Measurements from ENCODE around the gene SBNO1.

SBNO1 gene

DNA sequence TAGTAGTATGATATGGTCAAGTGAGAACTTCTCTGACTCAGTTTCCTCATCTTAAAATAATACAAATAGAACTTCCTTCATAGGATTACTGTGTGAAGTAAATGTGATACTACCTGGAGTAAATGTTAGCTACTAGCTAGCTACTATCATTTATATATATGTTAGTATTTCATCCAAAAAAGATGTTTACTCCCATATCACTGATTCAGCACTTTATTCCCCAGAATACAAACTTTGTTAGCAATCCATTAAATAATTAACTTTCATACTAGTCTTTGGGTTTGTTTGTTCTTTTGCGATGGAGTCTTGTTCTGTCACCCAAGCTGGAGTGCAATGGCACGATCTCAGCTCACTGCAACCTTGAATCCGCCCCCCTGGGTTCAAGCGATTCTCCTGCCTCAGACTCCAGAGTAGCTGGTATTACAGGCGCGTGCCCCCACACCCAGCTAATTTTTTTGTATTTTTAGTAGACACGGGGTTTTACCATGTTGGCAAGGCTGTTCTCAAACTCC lies 8.4 kb downstream of the SBNO1 start:
- TF ChIP-seq, protein P1, sequence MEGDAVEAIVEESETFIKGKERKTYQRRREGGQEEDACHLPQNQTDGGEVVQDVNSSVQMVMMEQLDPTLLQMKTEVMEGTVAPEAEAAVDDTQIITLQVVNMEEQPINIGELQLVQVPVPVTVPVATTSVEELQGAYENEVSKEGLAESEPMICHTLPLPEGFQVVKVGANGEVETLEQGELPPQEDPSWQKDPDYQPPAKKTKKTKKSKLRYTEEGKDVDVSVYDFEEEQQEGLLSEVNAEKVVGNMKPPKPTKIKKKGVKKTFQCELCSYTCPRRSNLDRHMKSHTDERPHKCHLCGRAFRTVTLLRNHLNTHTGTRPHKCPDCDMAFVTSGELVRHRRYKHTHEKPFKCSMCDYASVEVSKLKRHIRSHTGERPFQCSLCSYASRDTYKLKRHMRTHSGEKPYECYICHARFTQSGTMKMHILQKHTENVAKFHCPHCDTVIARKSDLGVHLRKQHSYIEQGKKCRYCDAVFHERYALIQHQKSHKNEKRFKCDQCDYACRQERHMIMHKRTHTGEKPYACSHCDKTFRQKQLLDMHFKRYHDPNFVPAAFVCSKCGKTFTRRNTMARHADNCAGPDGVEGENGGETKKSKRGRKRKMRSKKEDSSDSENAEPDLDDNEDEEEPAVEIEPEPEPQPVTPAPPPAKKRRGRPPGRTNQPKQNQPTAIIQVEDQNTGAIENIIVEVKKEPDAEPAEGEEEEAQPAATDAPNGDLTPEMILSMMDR (IDR thresholded peaks at IDR 0.05; ENCODE audit: low read depth, low read length, poor library complexity, severe bottlenecking) = no peak
- TF ChIP-seq EZH2phosphoT487 (IDR thresholded peaks at IDR 0.05; ENCODE audit: borderline replicate concordance, low read length) = no peak
- peaks cover 17% of the 10 kb centered on the region for H4K20me1 ChIP-seq (ENCODE audit: control insufficient read depth, insufficient read depth, low read depth, low read length)
- H3K36me3 ChIP-seq (ENCODE audit: control insufficient read depth, low read length) = peaks cover 50% of the 10 kb centered on the region

DNA sequence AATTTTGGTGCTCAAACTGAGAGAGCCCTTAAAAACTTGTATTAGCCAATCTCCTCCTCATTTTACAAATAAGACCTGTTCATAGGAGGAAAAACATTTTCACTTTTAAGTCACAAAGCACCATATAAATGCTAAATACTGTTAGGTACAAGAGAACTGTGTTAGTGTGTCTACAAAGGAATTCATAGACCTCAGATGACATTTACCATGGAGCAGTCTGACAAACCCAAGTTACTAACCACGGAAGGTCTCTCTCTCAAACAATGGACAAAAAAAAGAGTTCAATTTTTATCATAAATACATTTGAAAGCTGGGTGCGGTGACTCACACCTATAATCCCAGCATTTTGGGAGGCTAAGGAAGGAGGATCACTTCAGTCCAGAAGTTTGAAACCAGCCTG lies 10.0 kb downstream of the SBNO1 start:
- peaks cover 21% of the 10 kb centered on the region for H4K20me1 ChIP-seq (ENCODE audit: control insufficient read depth, insufficient read depth, low read depth, low read length)
- H3K79me2 ChIP-seq (ENCODE audit: control insufficient read depth, low read length) = peaks cover 100% of the 10 kb centered on the region
- no peak overlapping the region for H3K4me2 ChIP-seq (ENCODE audit: low read length)
- no peak overlapping the region for H3K4me3 ChIP-seq (ENCODE audit: low read length)
- no peaks in the 10 kb centered on the region for H3K9me2 ChIP-seq (replicated peaks; ENCODE audit: control insufficient read depth, low read length)
- no peak overlapping the region for H3K27ac ChIP-seq (ENCODE audit: low read depth, low read length)
- H3K27me3 ChIP-seq (ENCODE audit: control insufficient read depth, low read length) = no peaks in the 10 kb centered on the region
- peaks cover 52% of the 10 kb centered on the region for H3K36me3 ChIP-seq (ENCODE audit: control insufficient read depth, low read length)
- H3F3A ChIP-seq (ENCODE audit: control insufficient read depth, insufficient read depth) = no peaks in the 10 kb centered on the region
- H3K4me1 ChIP-seq (ENCODE audit: control insufficient read depth, low read length) = peaks cover 4% of the 10 kb centered on the region; the same call in 1 of the 2 replicates
- H3K9me3 ChIP-seq (ENCODE audit: control insufficient read depth, insufficient read depth, low read length) = no peaks in the 10 kb centered on the region
- TF ChIP-seq, protein P1 (IDR thresholded peaks at IDR 0.05; ENCODE audit: low read depth, low read length, poor library complexity, severe bottlenecking) = no peak
- no peak for TF ChIP-seq EZH2phosphoT487 (IDR thresholded peaks at IDR 0.05; ENCODE audit: borderline replicate concordance, low read length)

More for the DNA sequence above, 8.4 kb downstream of the SBNO1 start:
- Histone ChIP-seq H3K27me3 (ENCODE audit: control insufficient read depth, low read length) (no peaks in the 10 kb centered on the region), H3K4me2 (ENCODE audit: low read length) (no peak overlapping the region), H3K79me2 (ENCODE audit: control insufficient read depth, low read length) (peaks cover 100% of the 10 kb centered on the region), H3F3A (ENCODE audit: control insufficient read depth, insufficient read depth) (no peaks in the 10 kb centered on the region), H3K4me3 (ENCODE audit: low read length) (no peak overlapping the region), H3K27ac (ENCODE audit: low read depth, low read length) (no peak overlapping the region), H3K9me3 (ENCODE audit: control insufficient read depth, insufficient read depth, low read length) (no peaks in the 10 kb centered on the region), H3K4me1 (ENCODE audit: control insufficient read depth, low read length) (peaks cover 4% of the 10 kb centered on the region; the same call in 1 of the 2 replicates), H3K9me2 (replicated peaks; ENCODE audit: control insufficient read depth, low read length) (no peaks in the 10 kb centered on the region)

DNA sequence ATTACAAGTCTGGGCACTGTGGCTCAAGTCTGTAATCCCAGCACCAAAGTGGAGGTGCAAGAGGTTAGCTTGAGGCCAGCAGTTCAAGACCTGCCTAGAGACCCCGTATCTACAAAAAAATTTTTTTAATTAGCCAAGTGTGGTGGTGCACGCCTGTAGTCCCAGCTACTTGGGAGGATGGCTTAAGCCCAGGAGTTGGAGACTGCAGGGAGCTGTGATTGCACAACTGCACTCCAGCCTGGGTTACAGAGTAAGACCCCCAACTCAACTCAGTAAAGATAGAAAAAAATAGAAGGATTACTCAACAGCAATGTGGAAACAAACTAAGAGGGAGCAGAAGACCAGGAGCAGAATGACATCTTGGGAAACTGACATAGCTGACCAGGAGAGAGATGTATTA lies 13.3 kb downstream of the SBNO1 start:
- no peak overlapping the region for H3K4me2 ChIP-seq (ENCODE audit: low read length)
- no peak overlapping the region for H3K4me3 ChIP-seq (ENCODE audit: low read length)
- peaks cover 84% of the 10 kb centered on the region for H3K79me2 ChIP-seq (ENCODE audit: control insufficient read depth, low read length)
- H3F3A ChIP-seq (ENCODE audit: control insufficient read depth, insufficient read depth) = no peaks in the 10 kb centered on the region
- no peaks in the 10 kb centered on the region for H3K9me3 ChIP-seq (ENCODE audit: control insufficient read depth, insufficient read depth, low read length)
- H3K4me1 ChIP-seq (ENCODE audit: control insufficient read depth, low read length) = no peaks in the 10 kb centered on the region
- no peak overlapping the region for H3K27ac ChIP-seq (ENCODE audit: low read depth, low read length)
- H3K36me3 ChIP-seq (ENCODE audit: control insufficient read depth, low read length) = peaks cover 57% of the 10 kb centered on the region
- TF ChIP-seq, protein P1 (IDR thresholded peaks at IDR 0.05; ENCODE audit: low read depth, low read length, poor library complexity, severe bottlenecking) = no peak
- no peak for TF ChIP-seq EZH2phosphoT487 (IDR thresholded peaks at IDR 0.05; ENCODE audit: borderline replicate concordance, low read length)
- no peaks in the 10 kb centered on the region for H3K9me2 ChIP-seq (replicated peaks; ENCODE audit: control insufficient read depth, low read length)
- no peaks in the 10 kb centered on the region for H3K27me3 ChIP-seq (ENCODE audit: control insufficient read depth, low read length)
- H4K20me1 ChIP-seq (ENCODE audit: control insufficient read depth, insufficient read depth, low read depth, low read length) = peaks cover 16% of the 10 kb centered on the region

Measured in DOHH2 (cell line).